Measurements from ENCODE around the gene PPP1R1B. TPM values are rescaled to one million over a fixed set of nuclear protein-coding genes. Genes with fewer than 3 reads are reported as not detected.

Gene PPP1R1B
- polyA plus RNA-seq, 4 donors: 37.5 to 266 (median 45.8) TPM

DNA sequence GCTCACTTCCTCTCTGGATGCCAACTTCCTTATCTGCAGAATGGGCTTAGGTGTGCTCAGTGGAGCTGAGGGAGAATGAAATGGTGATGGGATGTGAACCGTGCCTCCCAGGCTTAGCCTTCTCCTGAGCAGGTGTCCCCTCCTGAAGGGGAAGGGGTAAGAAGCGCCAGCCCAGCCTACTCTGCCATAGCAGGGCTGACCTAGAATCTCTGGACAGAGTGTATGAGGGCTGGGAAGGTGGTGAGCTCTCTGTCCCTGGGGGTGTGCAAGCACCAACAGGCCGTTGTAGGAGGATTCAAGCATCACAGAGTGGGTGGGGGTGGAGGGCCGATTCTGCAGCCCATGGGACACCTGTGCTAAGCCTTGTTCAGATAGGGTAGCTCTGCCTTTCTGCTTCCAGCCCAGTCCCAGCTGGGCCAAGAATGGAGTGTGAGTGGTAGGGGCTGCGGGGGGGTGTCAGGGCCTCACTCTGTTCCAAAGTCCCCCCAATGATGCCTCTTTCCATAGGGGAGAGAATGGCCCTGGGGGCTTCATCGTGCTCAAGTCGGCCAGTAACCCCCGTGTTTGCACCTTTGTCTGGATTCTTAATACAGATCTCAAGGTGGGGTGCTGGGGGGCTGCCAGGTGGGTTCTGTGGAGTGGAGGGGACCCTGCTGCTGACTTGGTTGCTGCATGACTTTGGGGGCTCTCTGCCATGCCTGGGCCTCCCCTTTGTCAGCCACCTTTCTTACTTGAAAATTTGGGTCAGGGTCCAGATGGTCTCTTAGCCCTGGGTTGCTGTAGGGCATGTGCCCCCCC, 35.2 kb downstream of the PPP1R1B start:
- Histone ChIP-seq H3K4me3 (ENCODE audit: low read depth in 1 of 3, low read length in 3 of 3) (no peak overlapping the region), H3K4me1 (ENCODE audit: control insufficient read depth in 3 of 3, insufficient read depth in 2 of 3, low read depth in 1 of 3, low read length in 2 of 3) (peaks cover 0 to 23% (median 7%) of the 10 kb centered on the region in 3 donors), H3K36me3 (ENCODE audit: control insufficient read depth in 3 of 3, insufficient read depth in 2 of 3, low read depth in 1 of 3, low read length in 3 of 3) (peaks cover 15 to 64% (median 29%) of the 10 kb centered on the region in 3 donors), H3K9me3 (ENCODE audit: control insufficient read depth in 2 of 2, insufficient read depth in 1 of 2, low read depth in 1 of 2, low read length in 1 of 2) (peaks cover 0 to 4% of the 10 kb centered on the region in 2 donors), H3K27ac (ENCODE audit: low read depth in 1 of 3, low read length in 2 of 3) (no peak overlapping the region), H3K27me3 (ENCODE audit: control insufficient read depth in 3 of 3, insufficient read depth in 3 of 3, low read length in 3 of 3) (peaks cover 0 to 10% (median 2%) of the 10 kb centered on the region in 3 donors)
- WGBS, 3 donors: 69 to 81% (median 74%) methylated on average over 8 of the region's 8 CpGs
- no peak for FAIRE-seq
- no peak for DNase-seq

DNA sequence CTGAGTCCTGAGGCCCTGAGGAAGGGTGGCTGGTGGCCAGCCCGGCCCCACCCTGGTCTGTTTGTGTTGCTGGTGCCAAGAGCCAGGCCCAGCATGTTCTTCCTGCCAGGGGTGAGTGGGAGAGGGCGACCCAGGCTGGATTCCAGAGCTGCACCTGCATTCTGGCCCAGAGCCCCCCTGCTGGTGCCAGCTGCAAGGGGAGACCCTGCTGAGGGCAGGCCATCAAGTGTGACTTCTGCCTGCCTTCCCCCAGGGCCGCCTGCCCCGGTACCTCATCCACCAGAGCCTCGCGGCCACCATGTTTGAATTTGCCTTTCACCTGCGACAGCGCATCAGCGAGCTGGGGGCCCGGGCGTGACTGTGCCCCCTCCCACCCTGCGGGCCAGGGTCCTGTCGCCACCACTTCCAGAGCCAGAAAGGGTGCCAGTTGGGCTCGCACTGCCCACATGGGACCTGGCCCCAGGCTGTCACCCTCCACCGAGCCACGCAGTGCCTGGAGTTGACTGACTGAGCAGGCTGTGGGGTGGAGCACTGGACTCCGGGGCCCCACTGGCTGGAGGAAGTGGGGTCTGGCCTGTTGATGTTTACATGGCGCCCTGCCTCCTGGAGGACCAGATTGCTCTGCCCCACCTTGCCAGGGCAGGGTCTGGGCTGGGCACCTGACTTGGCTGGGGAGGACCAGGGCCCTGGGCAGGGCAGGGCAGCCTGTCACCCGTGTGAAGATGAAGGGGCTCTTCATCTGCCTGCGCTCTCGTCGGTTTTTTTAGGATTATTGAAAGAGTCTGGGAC, 36.0 kb downstream of the PPP1R1B start:
- H3K4me1 ChIP-seq (ENCODE audit: control insufficient read depth in 3 of 3, insufficient read depth in 2 of 3, low read depth in 1 of 3, low read length in 2 of 3): peaks cover 0 to 31% (median 10%) of the 10 kb centered on the region in 3 donors
- no peak overlapping the region for H3K4me3 ChIP-seq (ENCODE audit: low read depth in 1 of 3, low read length in 3 of 3)
- peaks cover 15 to 58% (median 26%) of the 10 kb centered on the region in 3 donors for H3K36me3 ChIP-seq (ENCODE audit: control insufficient read depth in 3 of 3, insufficient read depth in 2 of 3, low read depth in 1 of 3, low read length in 3 of 3)
- H3K27ac ChIP-seq (ENCODE audit: low read depth in 1 of 3, low read length in 2 of 3): no peak overlapping the region
- peaks cover 0 to 17% (median 2%) of the 10 kb centered on the region in 3 donors for H3K27me3 ChIP-seq (ENCODE audit: control insufficient read depth in 3 of 3, insufficient read depth in 3 of 3, low read length in 3 of 3)
- 59 to 76% (median 74%) methylated on average over 22 of the region's 22 CpGs for WGBS, 3 donors
- DNase-seq (no peak), FAIRE-seq (no peak)
- H3K9me3 ChIP-seq (ENCODE audit: control insufficient read depth in 2 of 2, insufficient read depth in 1 of 2, low read depth in 1 of 2, low read length in 1 of 2): peaks cover 0 to 4% of the 10 kb centered on the region in 2 donors

DNA sequence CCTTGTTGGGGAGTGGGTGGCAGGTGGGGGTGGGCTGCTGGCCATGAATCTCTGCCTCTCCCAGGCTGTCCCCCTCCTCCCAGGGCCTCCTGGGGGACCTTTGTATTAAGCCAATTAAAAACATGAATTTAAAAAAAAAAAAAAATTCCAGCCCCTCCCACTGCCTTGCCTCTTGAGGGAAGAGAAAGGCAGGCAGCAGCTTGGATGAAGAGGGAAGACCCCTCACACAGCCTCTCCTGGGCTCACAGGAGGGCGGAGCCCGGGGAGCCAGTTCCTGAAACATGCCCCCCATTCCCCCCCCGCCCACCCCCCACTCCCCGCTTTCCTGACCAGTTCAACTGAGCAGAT, 36.6 kb downstream of the PPP1R1B start:
- H3K9me3 ChIP-seq (ENCODE audit: control insufficient read depth in 2 of 2, insufficient read depth in 1 of 2, low read depth in 1 of 2, low read length in 1 of 2): peaks cover 0 to 4% of the 10 kb centered on the region in 2 donors
- 33 to 59% (median 53%) methylated on average over 3 to 4 of the region's 4 CpGs for WGBS, 3 donors
- no peak overlapping the region for H3K27ac ChIP-seq (ENCODE audit: low read depth in 1 of 3, low read length in 2 of 3)
- no peak overlapping the region for H3K4me3 ChIP-seq (ENCODE audit: low read depth in 1 of 3, low read length in 3 of 3)
- no peak for FAIRE-seq
- DNase-seq: no peak
- H3K36me3 ChIP-seq (ENCODE audit: control insufficient read depth in 3 of 3, insufficient read depth in 2 of 3, low read depth in 1 of 3, low read length in 3 of 3): peaks cover 15 to 52% (median 23%) of the 10 kb centered on the region in 3 donors
- peaks cover 0 to 32% (median 10%) of the 10 kb centered on the region in 3 donors for H3K4me1 ChIP-seq (ENCODE audit: control insufficient read depth in 3 of 3, insufficient read depth in 2 of 3, low read depth in 1 of 3, low read length in 2 of 3)
- peaks cover 0 to 17% (median 2%) of the 10 kb centered on the region in 3 donors for H3K27me3 ChIP-seq (ENCODE audit: control insufficient read depth in 3 of 3, insufficient read depth in 3 of 3, low read length in 3 of 3)

DNA sequence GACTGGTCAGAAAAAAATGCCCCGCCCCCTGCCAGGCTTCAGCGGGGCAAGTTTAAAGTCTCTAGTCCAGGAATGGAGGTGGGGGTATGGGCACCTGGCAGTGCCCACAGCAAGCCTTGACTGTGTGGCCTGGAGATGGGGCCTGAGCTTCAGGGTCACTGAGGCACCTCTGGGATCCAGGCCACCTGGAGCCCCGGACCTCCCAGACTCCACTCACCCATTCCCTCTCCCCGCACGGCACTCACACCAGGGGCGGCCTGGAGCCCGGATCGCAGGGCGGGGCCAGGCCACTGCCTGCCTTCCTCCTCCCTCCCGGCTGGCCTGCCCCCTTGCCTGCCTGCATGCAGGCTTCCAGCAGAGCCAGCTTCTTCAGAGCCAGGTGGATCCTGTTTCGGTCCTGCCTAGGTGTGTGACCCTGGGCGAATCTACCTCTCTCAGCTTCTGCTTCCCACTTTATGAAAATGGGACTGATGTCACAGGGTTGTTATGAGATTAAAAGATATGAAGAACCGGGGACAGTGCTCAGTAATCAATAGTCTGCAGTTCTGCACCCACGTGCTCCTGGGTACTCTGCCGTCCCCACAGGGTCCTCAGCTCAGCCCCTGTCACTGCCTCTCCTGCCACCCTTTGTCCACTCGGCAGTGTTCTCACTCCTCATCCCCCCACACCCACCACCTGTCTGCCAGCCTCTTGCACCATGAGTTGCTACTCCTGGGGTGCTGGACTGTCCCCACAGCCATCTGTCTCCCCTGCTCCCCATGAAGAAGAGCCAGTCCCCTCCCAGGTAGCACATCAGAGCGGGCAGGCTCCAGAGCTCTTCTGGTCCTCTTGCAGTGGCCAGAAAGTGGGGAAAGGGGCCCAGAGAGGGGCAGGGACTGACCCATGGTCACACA, 37.2 kb downstream of the PPP1R1B start:
- Histone ChIP-seq H3K27me3 (ENCODE audit: control insufficient read depth in 3 of 3, insufficient read depth in 3 of 3, low read length in 3 of 3) (peaks cover 0 to 22% (median 3%) of the 10 kb centered on the region in 3 donors), H3K27ac (ENCODE audit: low read depth in 1 of 3, low read length in 2 of 3) (no peak overlapping the region), H3K4me3 (ENCODE audit: low read depth in 1 of 3, low read length in 3 of 3) (no peak overlapping the region), H3K36me3 (ENCODE audit: control insufficient read depth in 3 of 3, insufficient read depth in 2 of 3, low read depth in 1 of 3, low read length in 3 of 3) (peaks cover 15 to 46% (median 20%) of the 10 kb centered on the region in 3 donors), H3K4me1 (ENCODE audit: control insufficient read depth in 3 of 3, insufficient read depth in 2 of 3, low read depth in 1 of 3, low read length in 2 of 3) (peaks cover 0 to 36% (median 10%) of the 10 kb centered on the region in 3 donors), H3K9me3 (ENCODE audit: control insufficient read depth in 2 of 2, insufficient read depth in 1 of 2, low read depth in 1 of 2, low read length in 1 of 2) (peaks cover 0 to 4% of the 10 kb centered on the region in 2 donors)
- FAIRE-seq (no peak), DNase-seq (peak; percentile 55 to 81)
- 15 to 47% (median 28%) methylated on average over 16 to 17 of the region's 17 CpGs for WGBS, 3 donors

DNA sequence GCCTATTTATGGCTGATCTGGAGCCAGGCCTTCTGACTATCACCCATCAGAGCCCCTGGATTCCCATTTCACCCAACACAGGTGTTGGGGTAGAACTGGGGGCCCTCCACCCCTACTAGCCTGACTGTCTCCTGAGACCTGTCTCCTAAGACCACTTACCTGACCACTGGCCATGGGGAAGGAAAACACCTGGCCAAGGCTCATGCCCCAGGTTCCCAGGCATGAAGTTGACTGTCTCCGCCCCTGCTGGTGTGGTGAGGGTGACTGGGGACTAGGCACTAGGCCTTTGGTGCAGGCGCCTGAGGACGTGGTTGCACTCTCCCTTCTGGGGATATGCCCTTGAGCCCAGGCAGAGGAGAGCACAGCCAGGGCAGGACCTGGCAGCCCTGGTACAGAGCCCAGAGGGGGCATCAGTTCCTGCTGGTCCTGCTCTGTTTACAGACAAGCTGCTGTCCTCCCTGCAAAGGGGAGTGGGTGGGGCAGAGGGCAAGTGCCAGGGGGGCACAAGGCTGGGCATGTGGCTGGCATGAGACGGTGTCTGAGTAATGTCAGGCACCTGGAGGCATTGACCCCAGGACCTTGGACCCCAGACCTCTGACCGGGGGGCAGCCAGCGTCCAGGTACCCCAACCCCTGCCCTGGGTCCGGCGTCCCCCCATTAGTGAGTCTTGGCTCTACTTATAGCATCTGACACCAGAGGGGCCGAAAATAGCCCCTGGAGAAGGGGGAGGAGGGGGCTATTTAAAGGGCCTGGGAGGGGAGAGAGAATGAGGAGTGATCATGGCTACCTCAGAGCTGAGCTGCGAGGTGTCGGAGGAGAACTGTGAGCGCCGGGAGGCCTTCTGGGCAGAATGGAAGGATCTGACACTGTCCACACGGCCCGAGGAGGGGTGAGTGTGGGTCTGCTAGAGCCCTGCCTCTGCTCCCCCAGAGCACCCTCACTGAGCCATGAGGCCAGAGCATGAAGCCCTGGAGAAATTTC, 38.1 kb downstream of the PPP1R1B start, which contains the start of gene TCAP:
Gene TCAP (plus strand): TSS at position 769 of the 981 bp plus-strand sequence. CDS start 11 bp downstream, at position 780.
- FAIRE-seq: no peak
- H3K27ac ChIP-seq (ENCODE audit: low read depth in 1 of 3, low read length in 2 of 3): no peak within 1 kb of the TSS
- peaks cover 0 to 36% (median 10%) of the 10 kb centered on the region in 3 donors for H3K4me1 ChIP-seq (ENCODE audit: control insufficient read depth in 3 of 3, insufficient read depth in 2 of 3, low read depth in 1 of 3, low read length in 2 of 3)

DNA sequence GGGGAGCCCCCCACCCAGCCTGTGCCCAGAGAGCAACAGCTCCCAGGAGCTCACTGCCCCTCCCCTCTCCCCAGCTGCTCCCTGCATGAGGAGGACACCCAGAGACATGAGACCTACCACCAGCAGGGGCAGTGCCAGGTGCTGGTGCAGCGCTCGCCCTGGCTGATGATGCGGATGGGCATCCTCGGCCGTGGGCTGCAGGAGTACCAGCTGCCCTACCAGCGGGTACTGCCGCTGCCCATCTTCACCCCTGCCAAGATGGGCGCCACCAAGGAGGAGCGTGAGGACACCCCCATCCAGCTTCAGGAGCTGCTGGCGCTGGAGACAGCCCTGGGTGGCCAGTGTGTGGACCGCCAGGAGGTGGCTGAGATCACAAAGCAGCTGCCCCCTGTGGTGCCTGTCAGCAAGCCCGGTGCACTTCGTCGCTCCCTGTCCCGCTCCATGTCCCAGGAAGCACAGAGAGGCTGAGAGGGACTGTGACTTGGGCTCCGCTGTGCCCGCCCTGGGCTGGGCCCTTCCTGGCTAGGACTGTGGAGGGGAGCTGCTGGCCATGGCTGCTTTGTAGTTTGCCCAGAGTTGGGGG, 39.0 kb downstream of the PPP1R1B start:
- WGBS, 3 donors: 51 to 65% (median 61%) methylated on average over 15 to 17 of the region's 17 CpGs
- DNase-seq (no peak), FAIRE-seq (no peak)

More for the DNA sequence above, 38.1 kb downstream of the PPP1R1B start, which contains the start of gene TCAP:
- H3K27me3 ChIP-seq (ENCODE audit: control insufficient read depth in 3 of 3, insufficient read depth in 3 of 3, low read length in 3 of 3): peaks cover 0 to 22% (median 3%) of the 10 kb centered on the region in 3 donors
- no peak within 1 kb of the TSS for H3K4me3 ChIP-seq (ENCODE audit: low read depth in 1 of 3, low read length in 3 of 3)
- no peak for DNase-seq
- 53 to 59% (median 54%) methylated on average over 14 to 15 of the region's 15 CpGs for WGBS, 3 donors
- peaks cover 11 to 38% (median 16%) of the 10 kb centered on the region in 3 donors for H3K36me3 ChIP-seq (ENCODE audit: control insufficient read depth in 3 of 3, insufficient read depth in 2 of 3, low read depth in 1 of 3, low read length in 3 of 3)
- peaks cover 0 to 4% of the 10 kb centered on the region in 2 donors for H3K9me3 ChIP-seq (ENCODE audit: control insufficient read depth in 2 of 2, insufficient read depth in 1 of 2, low read depth in 1 of 2, low read length in 1 of 2)

DNA sequence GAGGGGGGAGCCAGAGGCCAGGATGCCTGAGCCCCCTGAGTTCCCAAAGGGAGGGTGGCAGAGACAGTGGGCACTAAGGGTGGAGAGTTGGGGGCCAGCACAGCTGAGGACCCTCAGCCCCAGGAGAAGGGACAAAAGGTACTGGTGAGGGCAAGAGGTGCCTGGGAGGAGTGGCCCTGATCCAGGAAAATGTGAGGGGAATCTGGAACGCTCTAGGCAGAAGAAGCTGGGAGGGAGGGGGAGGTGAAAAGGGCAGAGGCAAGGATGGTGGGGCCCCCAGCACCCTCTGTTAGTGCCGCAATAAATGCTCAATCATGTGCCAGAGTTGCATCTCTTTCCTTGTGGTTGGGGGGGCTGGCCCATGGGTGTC, 39.5 kb downstream of the PPP1R1B start:
- FAIRE-seq (no peak), DNase-seq (peak in 1 of 2 donors; percentile 31)
- Histone ChIP-seq H3K4me1 (ENCODE audit: control insufficient read depth in 3 of 3, insufficient read depth in 2 of 3, low read depth in 1 of 3, low read length in 2 of 3) (peaks cover 0 to 36% (median 10%) of the 10 kb centered on the region in 3 donors), H3K27me3 (ENCODE audit: control insufficient read depth in 3 of 3, insufficient read depth in 3 of 3, low read length in 3 of 3) (peaks cover 0 to 24% (median 3%) of the 10 kb centered on the region in 3 donors), H3K4me3 (ENCODE audit: low read depth in 1 of 3, low read length in 3 of 3) (no peak overlapping the region), H3K27ac (ENCODE audit: low read depth in 1 of 3, low read length in 2 of 3) (no peak overlapping the region), H3K36me3 (ENCODE audit: control insufficient read depth in 3 of 3, insufficient read depth in 2 of 3, low read depth in 1 of 3, low read length in 3 of 3) (peaks cover 5 to 24% (median 6%) of the 10 kb centered on the region in 3 donors), H3K9me3 (ENCODE audit: control insufficient read depth in 2 of 2, insufficient read depth in 1 of 2, low read depth in 1 of 2, low read length in 1 of 2) (peaks cover 0 to 4% of the 10 kb centered on the region in 2 donors)
- 29 to 49% (median 44%) methylated on average over 2 of the region's 2 CpGs for WGBS, 3 donors

More for the DNA sequence above, 39.0 kb downstream of the PPP1R1B start:
- Histone ChIP-seq H3K27me3 (ENCODE audit: control insufficient read depth in 3 of 3, insufficient read depth in 3 of 3, low read length in 3 of 3) (peaks cover 0 to 24% (median 3%) of the 10 kb centered on the region in 3 donors), H3K4me1 (ENCODE audit: control insufficient read depth in 3 of 3, insufficient read depth in 2 of 3, low read depth in 1 of 3, low read length in 2 of 3) (peaks cover 0 to 36% (median 10%) of the 10 kb centered on the region in 3 donors), H3K36me3 (ENCODE audit: control insufficient read depth in 3 of 3, insufficient read depth in 2 of 3, low read depth in 1 of 3, low read length in 3 of 3) (peaks cover 10 to 29% (median 10%) of the 10 kb centered on the region in 3 donors), H3K9me3 (ENCODE audit: control insufficient read depth in 2 of 2, insufficient read depth in 1 of 2, low read depth in 1 of 2, low read length in 1 of 2) (peaks cover 0 to 4% of the 10 kb centered on the region in 2 donors), H3K27ac (ENCODE audit: low read depth in 1 of 3, low read length in 2 of 3) (no peak overlapping the region), H3K4me3 (ENCODE audit: low read depth in 1 of 3, low read length in 3 of 3) (no peak overlapping the region)

Data from small intestine (tissue), 7 donors.